Neural cell (in vitro differentiated cells): ENCODE measurements around the gene DDX54.

Experiments used
- CTCF ChIP-seq: fragments of 450-650 bp; IDR thresholded peaks from 2 replicates; pipeline ENCODE4 v1.5.1; 2014; ENCODE audit warnings: antibody characterized with exemption, mild to moderate bottlenecking, moderate library complexity; ENCODE audit not compliant: poor library complexity, severe bottlenecking
- EZH2 ChIP-seq: fragments of 200-600, 300-800 bp; shearing (Covaris generic), sonication (generic); IDR thresholded peaks from 2 replicates; pipeline ENCODE4 v1.6.1; 2014; ENCODE audit warnings: antibody characterized with exemption, low read length, borderline replicate concordance, mild to moderate bottlenecking; ENCODE audit not compliant: insufficient read depth, poor library complexity, severe bottlenecking
- MXI1 ChIP-seq: fragments of 450-650 bp; conservative IDR thresholded peaks from 2 replicates; pipeline ENCODE4 v1.6.1; 2014; ENCODE audit warnings: antibody characterized with exemption, mild to moderate bottlenecking; ENCODE audit not compliant: poor library complexity, severe bottlenecking
- RAD21 ChIP-seq: fragments of 450-650 bp; conservative IDR thresholded peaks from 2 replicates; pipeline ENCODE4 v1.6.1; 2014; ENCODE audit warnings: antibody characterized with exemption, mild to moderate bottlenecking, moderate library complexity
- SMC3 ChIP-seq: fragments of 450-650 bp; conservative IDR thresholded peaks from 2 replicates; pipeline ENCODE4 v1.6.1; 2014; ENCODE audit warnings: antibody characterized with exemption, mild to moderate bottlenecking, moderate library complexity; ENCODE audit not compliant: poor library complexity

GRCh38 chr12:113118142-113118541 is 67.1 kb downstream of the DDX54 start:
- TF ChIP-seq EZH2 (no peak), CTCF (no peak), MXI1 (no peak), RAD21 (no peak), SMC3 (no peak)
